ENCODE results near the gene ASGR2. TPM values are rescaled to one million over a fixed set of nuclear protein-coding genes. Genes with fewer than 3 reads are reported as not detected.
A peak's percentile ranks its signal among the peaks of the same experiment; 100 is the strongest.

ASGR2 gene
- total RNA-seq, 2 donors from 2014 or later: 0.33 TPM; not detected in 1

DNA sequence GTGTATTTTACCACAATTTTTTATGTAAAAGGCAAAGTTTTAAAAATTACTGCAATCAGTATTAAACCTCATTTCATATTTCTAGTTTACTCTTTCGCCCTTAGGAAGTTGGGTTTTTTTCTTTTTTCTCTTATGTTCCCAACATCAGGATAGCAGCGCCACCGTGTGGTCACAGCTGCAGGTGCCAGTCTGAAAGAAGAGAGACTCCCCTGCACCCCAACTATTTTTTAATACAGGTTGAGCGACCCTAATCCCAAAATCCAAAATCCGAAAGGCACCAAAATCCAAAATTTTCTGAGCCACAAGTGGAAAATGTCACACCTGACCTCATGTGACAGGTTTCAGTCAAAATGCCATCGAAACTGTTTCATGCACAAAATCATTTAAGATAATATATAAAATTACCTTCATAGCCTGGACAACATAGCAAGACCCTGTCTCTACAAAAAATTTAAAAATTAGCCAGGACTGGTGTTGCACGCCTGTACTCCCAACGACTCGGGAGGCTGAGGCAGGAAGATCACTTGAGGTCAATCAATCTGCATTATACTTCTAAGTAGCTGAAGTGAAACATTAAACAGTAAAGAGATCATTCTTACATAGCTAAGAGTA, 21.8 kb upstream of the ASGR2 start:
- Histone ChIP-seq H3K36me3 (no peaks in the 10 kb centered on the region), H3K27me3 (no peaks in the 10 kb centered on the region), H3K9me3 (no peaks in the 10 kb centered on the region), H3K27ac (no peak overlapping the region), H3K4me3 (no peak overlapping the region), H3K4me1 (peaks cover 0 to 7% of the 10 kb centered on the region in 2 donors)
- DNase-seq (ENCODE audit: low spot score): peak; percentile 82
- TF ChIP-seq, protein P1, sequence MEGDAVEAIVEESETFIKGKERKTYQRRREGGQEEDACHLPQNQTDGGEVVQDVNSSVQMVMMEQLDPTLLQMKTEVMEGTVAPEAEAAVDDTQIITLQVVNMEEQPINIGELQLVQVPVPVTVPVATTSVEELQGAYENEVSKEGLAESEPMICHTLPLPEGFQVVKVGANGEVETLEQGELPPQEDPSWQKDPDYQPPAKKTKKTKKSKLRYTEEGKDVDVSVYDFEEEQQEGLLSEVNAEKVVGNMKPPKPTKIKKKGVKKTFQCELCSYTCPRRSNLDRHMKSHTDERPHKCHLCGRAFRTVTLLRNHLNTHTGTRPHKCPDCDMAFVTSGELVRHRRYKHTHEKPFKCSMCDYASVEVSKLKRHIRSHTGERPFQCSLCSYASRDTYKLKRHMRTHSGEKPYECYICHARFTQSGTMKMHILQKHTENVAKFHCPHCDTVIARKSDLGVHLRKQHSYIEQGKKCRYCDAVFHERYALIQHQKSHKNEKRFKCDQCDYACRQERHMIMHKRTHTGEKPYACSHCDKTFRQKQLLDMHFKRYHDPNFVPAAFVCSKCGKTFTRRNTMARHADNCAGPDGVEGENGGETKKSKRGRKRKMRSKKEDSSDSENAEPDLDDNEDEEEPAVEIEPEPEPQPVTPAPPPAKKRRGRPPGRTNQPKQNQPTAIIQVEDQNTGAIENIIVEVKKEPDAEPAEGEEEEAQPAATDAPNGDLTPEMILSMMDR (IDR thresholded peaks at IDR 0.05): peak; percentile 80 to 93

DNA sequence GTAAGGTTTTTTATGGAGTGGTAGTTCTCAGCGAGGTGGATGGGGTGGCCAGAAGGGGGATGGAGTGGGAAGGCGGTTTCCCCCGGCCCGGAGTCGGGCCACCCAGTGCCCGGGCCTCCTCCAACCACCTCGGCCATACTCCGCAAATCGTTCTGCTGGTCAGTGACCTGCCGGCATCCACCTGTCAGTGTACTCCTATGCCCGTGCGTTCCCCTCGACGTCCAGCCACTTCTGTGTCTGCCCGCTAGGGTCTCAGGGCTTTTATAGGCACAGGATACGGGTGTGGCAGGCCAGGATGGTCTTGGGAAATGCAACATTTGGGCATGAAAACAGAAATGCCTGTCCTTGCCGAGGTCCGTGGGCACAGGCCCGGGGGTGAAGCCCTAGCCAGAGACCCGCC, 19.3 kb upstream of the ASGR2 start:
- Histone ChIP-seq H3K27me3 (no peaks in the 10 kb centered on the region), H3K36me3 (no peaks in the 10 kb centered on the region), H3K4me1 (peaks cover 0 to 7% of the 10 kb centered on the region in 2 donors), H3K27ac (no peak overlapping the region), H3K9me3 (no peaks in the 10 kb centered on the region), H3K4me3 (no peak overlapping the region)
- no peak for DNase-seq (ENCODE audit: low spot score)
- TF ChIP-seq, protein P1 (IDR thresholded peaks at IDR 0.05): no peak

DNA sequence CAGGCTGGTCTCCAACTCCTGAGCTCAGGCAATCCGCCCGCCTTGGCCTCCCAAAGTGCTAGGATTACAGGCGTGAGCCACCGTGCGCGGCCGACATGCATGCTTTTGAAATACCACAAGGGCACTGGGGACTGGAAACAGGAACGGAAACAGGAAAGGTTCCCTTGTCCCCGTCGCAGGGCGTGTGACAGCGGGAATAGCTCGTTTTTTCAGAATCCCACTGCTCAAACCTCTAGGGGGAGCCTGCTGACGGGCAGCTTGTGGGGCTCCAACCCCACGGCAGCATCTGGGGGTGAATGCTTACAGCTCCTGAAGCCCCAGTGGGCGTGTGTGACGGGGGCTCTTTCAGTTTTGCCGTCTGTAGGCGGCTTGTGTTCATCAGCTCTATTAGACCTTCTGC, 18.8 kb upstream of the ASGR2 start:
- Histone ChIP-seq H3K4me1 (peaks cover 0 to 7% of the 10 kb centered on the region in 2 donors), H3K27me3 (no peaks in the 10 kb centered on the region), H3K36me3 (no peaks in the 10 kb centered on the region), H3K27ac (no peak overlapping the region), H3K9me3 (no peaks in the 10 kb centered on the region), H3K4me3 (no peak overlapping the region)
- TF ChIP-seq, protein P1 (IDR thresholded peaks at IDR 0.05): peak in 1 of 2 donors; percentile 25
- DNase-seq (ENCODE audit: low spot score): no peak

GRCh38 chr17:7132511-7133094, 18.0 kb upstream of the ASGR2 start:
- no peaks in the 10 kb centered on the region for H3K9me3 ChIP-seq
- no peaks in the 10 kb centered on the region for H3K36me3 ChIP-seq
- TF ChIP-seq, protein P1 (IDR thresholded peaks at IDR 0.05): no peak
- H3K4me1 ChIP-seq: peaks cover 0 to 7% of the 10 kb centered on the region in 2 donors
- no peak overlapping the region for H3K27ac ChIP-seq
- H3K4me3 ChIP-seq: no peak overlapping the region
- H3K27me3 ChIP-seq: no peaks in the 10 kb centered on the region
- no peak for DNase-seq (ENCODE audit: low spot score)

- Histone ChIP-seq H3K4me3 (peak overlapping the region; percentile 3 to 4), H3K9me3 (no peaks in the 10 kb centered on the region), H3K4me1 (peaks cover 0 to 7% of the 10 kb centered on the region in 2 donors), H3K36me3 (no peaks in the 10 kb centered on the region), H3K27ac (no peak overlapping the region), H3K27me3 (no peaks in the 10 kb centered on the region)
- no peak for DNase-seq (ENCODE audit: low spot score)
- TF ChIP-seq, protein P1 (IDR thresholded peaks at IDR 0.05): no peak
Observed at GRCh38 chr17:7131423-7131791, 16.8 kb upstream of the ASGR2 start.
